Measurements from ENCODE around the gene SERPIND1. TPM values are rescaled to one million over a fixed set of nuclear protein-coding genes. Genes with fewer than 3 reads are reported as not detected.

Gene SERPIND1
- polyA plus RNA-seq, 2 donors: 0.06 to 0.20 TPM

DNA sequence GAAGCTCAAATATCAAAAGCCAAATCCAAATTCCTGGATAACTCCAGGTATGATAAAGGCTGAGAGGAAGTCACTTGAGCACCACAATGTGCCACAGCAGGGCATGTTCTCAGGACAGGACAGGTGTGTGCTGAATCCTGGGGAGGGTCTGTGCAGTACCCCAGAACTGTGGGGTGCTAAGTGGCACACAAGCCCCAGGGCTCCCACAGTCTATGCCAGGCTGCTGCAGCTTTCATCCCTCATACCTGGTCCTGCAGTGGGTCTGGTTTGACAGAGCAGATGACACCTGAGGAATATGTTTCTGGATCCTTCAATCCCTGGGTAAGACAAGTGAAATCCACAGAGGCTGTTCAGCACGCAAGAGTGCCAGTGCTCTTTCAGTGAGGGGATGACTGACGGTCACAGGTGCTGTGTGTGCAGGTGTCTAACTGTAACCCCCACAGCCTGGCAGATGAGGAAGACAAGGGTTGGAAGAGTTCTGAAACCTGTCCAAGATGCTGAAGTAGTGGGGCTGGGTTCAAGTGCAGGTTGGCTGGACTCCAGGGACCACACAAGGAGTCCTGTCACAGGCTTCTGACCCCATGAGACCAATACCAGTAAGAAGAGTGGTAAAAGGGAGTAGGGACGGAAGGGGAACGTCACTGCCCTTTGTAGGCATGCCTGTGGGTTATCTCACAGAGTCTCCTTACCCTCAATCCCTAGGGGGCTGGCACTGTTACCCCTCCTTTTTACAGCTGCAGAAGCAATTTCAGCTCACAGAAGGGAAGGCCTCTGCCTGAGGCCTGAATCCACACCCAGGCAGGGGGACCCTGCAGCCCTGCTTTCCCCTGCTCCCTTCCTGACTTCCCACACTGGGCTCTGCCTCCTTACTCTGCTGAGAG, 14.1 kb downstream of the SERPIND1 start:
- Histone ChIP-seq H3K4me3 (ENCODE audit: low read depth in 1 of 2, low read length in 2 of 2) (no peak overlapping the region), H3K27ac (ENCODE audit: low read depth in 2 of 2, low read length in 1 of 2) (no peak overlapping the region), H3K27me3 (ENCODE audit: control insufficient read depth in 1 of 2, insufficient read depth in 2 of 2, low read length in 2 of 2) (no peaks in the 10 kb centered on the region), H3K4me1 (ENCODE audit: control insufficient read depth in 2 of 2, insufficient read depth in 2 of 2, low read length in 1 of 2) (no peaks in the 10 kb centered on the region), H3K9me3 (ENCODE audit: control insufficient read depth in 2 of 2, insufficient read depth in 1 of 2, low read depth in 1 of 2, low read length in 1 of 2) (no peaks in the 10 kb centered on the region), H3K36me3 (ENCODE audit: control insufficient read depth in 2 of 2, insufficient read depth in 2 of 2, low read length in 1 of 2) (peaks cover 20 to 26% of the 10 kb centered on the region in 2 donors)
- 92 to 96% methylated on average over 4 of the region's 4 CpGs for WGBS, 2 donors

DNA sequence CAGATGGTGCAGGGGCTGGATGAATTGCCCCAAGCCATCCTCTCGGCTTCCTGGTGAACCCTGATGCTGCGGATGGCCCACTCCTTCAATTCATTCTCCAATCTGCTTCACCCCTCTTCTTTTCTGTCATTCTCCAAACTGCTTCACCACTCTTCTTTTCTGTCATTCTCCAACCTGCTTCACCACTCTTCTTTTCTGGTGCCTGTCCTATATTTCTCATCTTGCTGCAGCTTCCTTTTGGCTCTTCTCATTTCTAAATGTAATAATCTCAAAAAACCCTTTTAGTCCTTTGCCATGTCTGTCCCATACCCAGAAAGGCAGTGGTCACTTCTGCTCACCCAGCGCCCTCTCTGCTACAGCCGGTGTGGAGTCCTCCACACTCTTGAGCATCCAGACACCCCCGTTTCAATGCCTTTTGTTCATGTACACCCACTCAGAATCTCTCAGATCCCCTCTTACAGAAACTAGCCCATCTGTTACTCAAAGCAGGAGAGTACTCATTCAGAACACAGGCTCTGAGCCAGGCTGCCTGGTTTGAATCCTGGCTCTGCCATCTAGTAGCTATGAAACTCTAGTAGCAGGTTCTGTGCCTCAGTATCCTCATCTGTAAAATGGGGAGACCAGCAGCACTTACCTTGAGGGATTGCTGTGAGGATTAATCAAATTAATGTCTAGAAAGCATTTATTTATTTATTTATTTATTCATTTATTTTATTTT, 14.9 kb downstream of the SERPIND1 start:
- no peaks in the 10 kb centered on the region for H3K27me3 ChIP-seq (ENCODE audit: control insufficient read depth in 1 of 2, insufficient read depth in 2 of 2, low read length in 2 of 2)
- H3K36me3 ChIP-seq (ENCODE audit: control insufficient read depth in 2 of 2, insufficient read depth in 2 of 2, low read length in 1 of 2): peaks cover 20 to 26% of the 10 kb centered on the region in 2 donors
- WGBS, 2 donors: 95 to 98% methylated on average over 5 of the region's 5 CpGs
- no peaks in the 10 kb centered on the region for H3K4me1 ChIP-seq (ENCODE audit: control insufficient read depth in 2 of 2, insufficient read depth in 2 of 2, low read length in 1 of 2)
- no peak overlapping the region for H3K27ac ChIP-seq (ENCODE audit: low read depth in 2 of 2, low read length in 1 of 2)
- H3K4me3 ChIP-seq (ENCODE audit: low read depth in 1 of 2, low read length in 2 of 2): no peak overlapping the region
- H3K9me3 ChIP-seq (ENCODE audit: control insufficient read depth in 2 of 2, insufficient read depth in 1 of 2, low read depth in 1 of 2, low read length in 1 of 2): no peaks in the 10 kb centered on the region

DNA sequence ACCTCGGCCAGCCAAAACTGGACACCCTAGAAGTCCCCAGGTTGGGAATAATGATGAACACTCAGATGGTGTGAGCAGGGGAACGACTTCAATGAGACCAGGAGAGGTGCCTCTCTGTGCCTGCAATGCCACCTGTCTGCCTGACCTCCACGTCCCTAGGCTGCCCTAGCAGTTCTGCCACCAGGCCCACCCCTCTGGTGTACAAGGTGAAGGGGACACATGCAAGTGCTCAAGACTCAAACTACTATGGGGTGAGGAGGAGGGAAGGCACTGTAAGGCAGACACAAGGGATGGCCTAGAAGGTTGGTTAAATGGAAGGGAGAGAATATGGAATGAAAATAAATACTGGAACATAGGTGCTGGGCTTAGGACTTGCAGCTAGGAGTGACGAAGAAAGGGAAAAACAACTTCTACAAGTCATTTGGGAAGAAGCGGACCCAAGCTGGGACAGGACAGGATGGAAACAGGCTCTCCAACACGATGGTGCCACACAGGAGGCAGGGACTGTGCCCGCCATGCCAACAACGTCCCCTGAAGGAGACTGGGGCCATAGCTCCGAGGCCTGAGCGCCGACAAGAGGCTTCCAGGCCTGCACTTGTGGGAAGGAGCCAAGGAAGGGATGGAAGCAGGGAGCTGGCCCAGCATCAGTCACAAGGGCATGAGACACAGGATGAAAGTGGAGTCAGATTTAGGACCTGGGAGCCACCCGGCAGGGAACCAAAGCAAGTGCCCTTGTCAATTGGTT, 18.5 kb downstream of the SERPIND1 start:
- H3K27me3 ChIP-seq (ENCODE audit: control insufficient read depth in 1 of 2, insufficient read depth in 2 of 2, low read length in 2 of 2): no peaks in the 10 kb centered on the region
- no peaks in the 10 kb centered on the region for H3K9me3 ChIP-seq (ENCODE audit: control insufficient read depth in 2 of 2, insufficient read depth in 1 of 2, low read depth in 1 of 2, low read length in 1 of 2)
- peaks cover 15 to 40% of the 10 kb centered on the region in 2 donors for H3K36me3 ChIP-seq (ENCODE audit: control insufficient read depth in 2 of 2, insufficient read depth in 2 of 2, low read length in 1 of 2)
- H3K4me3 ChIP-seq (ENCODE audit: low read depth in 1 of 2, low read length in 2 of 2): no peak overlapping the region
- H3K27ac ChIP-seq (ENCODE audit: low read depth in 2 of 2, low read length in 1 of 2): no peak overlapping the region
- 96 to 98% methylated on average over 12 of the region's 12 CpGs for WGBS, 2 donors
- no peaks in the 10 kb centered on the region for H3K4me1 ChIP-seq (ENCODE audit: control insufficient read depth in 2 of 2, insufficient read depth in 2 of 2, low read length in 1 of 2)

DNA sequence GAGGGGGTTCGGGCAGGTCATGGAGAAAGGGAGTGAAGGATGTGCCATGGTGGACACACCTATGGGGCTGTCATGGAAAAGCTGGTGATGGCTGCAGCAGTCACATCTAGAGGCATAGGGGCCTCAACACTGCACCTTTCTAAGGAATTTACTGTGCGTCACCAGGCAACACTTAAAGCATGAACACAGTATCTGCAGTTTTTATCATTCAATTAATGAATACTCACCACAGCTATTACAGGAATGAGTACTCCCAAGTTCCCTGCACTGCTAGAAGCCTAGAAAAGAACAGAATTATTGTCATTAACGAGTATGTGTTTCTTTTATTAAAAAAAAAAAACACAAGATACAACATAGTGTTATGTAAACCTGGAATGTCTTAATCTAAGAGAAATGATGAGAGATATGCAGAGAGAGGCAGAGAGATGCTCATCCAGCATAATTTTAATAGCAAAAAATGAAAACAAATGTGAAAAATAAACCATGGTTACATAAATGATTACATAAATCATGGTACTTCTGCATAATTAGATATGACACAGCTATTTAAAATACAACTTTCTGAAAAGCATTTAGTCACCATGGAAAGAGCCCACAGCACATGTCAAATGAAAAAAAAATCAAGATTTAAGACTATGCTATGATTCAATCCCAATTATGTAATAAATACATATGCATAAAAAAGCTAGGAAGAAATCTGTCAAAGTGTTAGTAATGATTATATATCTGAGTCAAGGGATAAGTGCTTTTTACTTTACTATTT, 19.2 kb downstream of the SERPIND1 start:
- 79 to 81% methylated on average over 3 of the region's 3 CpGs for WGBS, 2 donors
- Histone ChIP-seq H3K4me1 (ENCODE audit: control insufficient read depth in 2 of 2, insufficient read depth in 2 of 2, low read length in 1 of 2) (no peaks in the 10 kb centered on the region), H3K36me3 (ENCODE audit: control insufficient read depth in 2 of 2, insufficient read depth in 2 of 2, low read length in 1 of 2) (peaks cover 12 to 39% of the 10 kb centered on the region in 2 donors), H3K4me3 (ENCODE audit: low read depth in 1 of 2, low read length in 2 of 2) (no peak overlapping the region), H3K9me3 (ENCODE audit: control insufficient read depth in 2 of 2, insufficient read depth in 1 of 2, low read depth in 1 of 2, low read length in 1 of 2) (no peaks in the 10 kb centered on the region), H3K27me3 (ENCODE audit: control insufficient read depth in 1 of 2, insufficient read depth in 2 of 2, low read length in 2 of 2) (no peaks in the 10 kb centered on the region), H3K27ac (ENCODE audit: low read depth in 2 of 2, low read length in 1 of 2) (no peak overlapping the region)

DNA sequence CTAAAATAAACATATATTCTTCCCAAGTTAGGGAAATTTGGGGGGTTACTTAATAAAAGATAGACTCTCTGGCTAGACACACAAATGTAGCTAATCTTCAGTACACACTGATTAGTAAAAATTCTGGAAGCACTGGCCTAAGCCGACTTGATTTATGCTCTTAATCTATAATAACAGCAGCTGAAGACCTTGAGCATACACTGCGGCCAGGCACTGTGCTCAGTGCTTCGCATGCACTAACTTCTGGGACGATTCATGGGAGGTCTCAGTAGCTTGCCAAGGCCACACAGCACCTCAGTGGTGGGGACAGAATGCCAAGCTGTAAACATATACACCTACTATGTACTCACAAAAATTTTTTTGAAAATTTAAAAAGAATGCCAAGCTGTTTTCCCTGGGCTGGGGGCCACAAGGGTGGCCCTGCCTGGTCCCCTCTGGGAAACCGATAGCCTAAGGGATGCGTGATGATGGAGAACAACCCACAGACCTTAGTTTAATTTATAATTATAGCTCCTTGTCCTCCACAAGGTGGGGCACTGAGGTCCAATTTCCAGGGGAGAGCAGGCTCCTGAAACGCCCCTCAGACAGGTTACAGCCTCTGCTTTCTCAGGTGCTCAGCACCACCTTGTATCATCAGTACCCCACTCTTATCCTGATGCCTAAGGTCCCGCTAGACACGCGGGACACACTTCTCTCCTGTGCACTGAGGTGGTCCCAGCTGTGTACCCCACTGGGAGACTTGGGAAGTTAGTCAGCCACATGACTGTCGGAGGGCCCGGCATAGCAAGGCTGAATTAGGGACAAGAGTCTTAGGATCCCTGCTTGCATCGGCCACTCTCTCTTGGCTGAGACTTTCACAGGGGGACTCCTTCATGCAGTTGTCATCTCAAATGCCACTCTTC, 20.1 kb downstream of the SERPIND1 start:
- peaks cover 12 to 41% of the 10 kb centered on the region in 2 donors for H3K36me3 ChIP-seq (ENCODE audit: control insufficient read depth in 2 of 2, insufficient read depth in 2 of 2, low read length in 1 of 2)
- H3K27me3 ChIP-seq (ENCODE audit: control insufficient read depth in 1 of 2, insufficient read depth in 2 of 2, low read length in 2 of 2): no peaks in the 10 kb centered on the region
- WGBS, 2 donors: 78 to 80% methylated on average over 13 of the region's 13 CpGs
- H3K4me1 ChIP-seq (ENCODE audit: control insufficient read depth in 2 of 2, insufficient read depth in 2 of 2, low read length in 1 of 2): no peaks in the 10 kb centered on the region
- no peaks in the 10 kb centered on the region for H3K9me3 ChIP-seq (ENCODE audit: control insufficient read depth in 2 of 2, insufficient read depth in 1 of 2, low read depth in 1 of 2, low read length in 1 of 2)
- no peak overlapping the region for H3K4me3 ChIP-seq (ENCODE audit: low read depth in 1 of 2, low read length in 2 of 2)
- H3K27ac ChIP-seq (ENCODE audit: low read depth in 2 of 2, low read length in 1 of 2): no peak overlapping the region

DNA sequence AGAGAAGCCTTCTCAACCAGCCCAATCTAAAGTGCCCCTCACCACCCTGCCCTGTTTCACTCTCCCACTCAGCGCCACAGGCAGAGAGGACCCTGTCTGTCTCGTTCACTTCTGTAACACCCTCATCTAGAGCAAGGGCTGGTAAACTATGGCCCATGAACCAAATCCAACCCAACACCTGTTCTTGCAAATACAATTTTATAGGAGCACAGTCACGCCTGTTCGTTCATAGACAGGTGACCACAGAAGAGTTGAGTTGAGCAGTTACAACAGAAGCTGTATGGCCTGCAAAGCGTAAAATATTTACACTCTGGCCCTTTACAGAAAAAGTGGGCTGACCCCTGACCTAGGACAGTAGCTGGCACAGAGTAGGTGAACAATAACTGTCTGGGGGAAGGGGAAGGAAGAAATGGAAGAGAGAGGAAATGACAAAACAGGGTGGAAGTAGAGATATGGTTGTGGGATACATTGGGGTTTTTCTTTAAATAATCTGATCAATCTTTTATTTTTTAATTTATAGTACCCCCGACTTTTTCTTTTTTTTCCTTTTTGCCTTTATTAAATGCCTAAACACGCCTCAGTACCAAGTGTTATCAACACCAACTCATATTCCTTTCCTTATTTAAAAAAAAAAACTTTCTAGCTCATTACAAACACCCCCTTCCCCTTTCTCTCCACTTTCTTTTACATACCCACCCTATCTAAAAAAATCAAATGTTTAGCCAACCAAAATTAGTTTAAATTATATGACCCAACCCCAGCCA, 20.9 kb downstream of the SERPIND1 start:
- WGBS, 2 donors: 93 to 96% methylated on average over 7 of the region's 7 CpGs
- Histone ChIP-seq H3K4me3 (ENCODE audit: low read depth in 1 of 2, low read length in 2 of 2) (no peak overlapping the region), H3K27me3 (ENCODE audit: control insufficient read depth in 1 of 2, insufficient read depth in 2 of 2, low read length in 2 of 2) (no peaks in the 10 kb centered on the region), H3K27ac (ENCODE audit: low read depth in 2 of 2, low read length in 1 of 2) (no peak overlapping the region), H3K9me3 (ENCODE audit: control insufficient read depth in 2 of 2, insufficient read depth in 1 of 2, low read depth in 1 of 2, low read length in 1 of 2) (no peaks in the 10 kb centered on the region), H3K36me3 (ENCODE audit: control insufficient read depth in 2 of 2, insufficient read depth in 2 of 2, low read length in 1 of 2) (peaks cover 17 to 46% of the 10 kb centered on the region in 2 donors), H3K4me1 (ENCODE audit: control insufficient read depth in 2 of 2, insufficient read depth in 2 of 2, low read length in 1 of 2) (no peaks in the 10 kb centered on the region)

DNA sequence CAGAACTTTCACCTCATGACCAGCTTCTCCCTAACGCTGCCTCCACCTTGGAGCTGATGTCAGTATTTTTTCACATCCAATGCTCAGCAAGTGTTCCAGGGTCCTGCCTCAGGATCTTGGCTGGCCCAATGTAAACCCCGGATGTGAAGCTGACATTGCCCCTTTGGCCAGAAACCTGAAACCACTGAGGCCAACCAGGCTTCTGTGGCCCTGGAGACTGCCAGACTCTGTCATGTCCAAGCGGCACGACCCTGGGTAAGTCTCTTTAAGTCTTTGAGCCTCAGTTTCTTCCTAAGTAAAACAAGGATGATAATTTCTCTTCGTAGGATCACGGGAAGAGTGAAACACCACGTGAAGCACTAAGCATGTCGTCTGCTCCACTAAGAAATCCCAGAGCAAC, 22.8 kb downstream of the SERPIND1 start:
- Histone ChIP-seq H3K27me3 (ENCODE audit: control insufficient read depth in 1 of 2, insufficient read depth in 2 of 2, low read length in 2 of 2) (no peaks in the 10 kb centered on the region), H3K4me1 (ENCODE audit: control insufficient read depth in 2 of 2, insufficient read depth in 2 of 2, low read length in 1 of 2) (no peaks in the 10 kb centered on the region), H3K27ac (ENCODE audit: low read depth in 2 of 2, low read length in 1 of 2) (no peak overlapping the region), H3K9me3 (ENCODE audit: control insufficient read depth in 2 of 2, insufficient read depth in 1 of 2, low read depth in 1 of 2, low read length in 1 of 2) (no peaks in the 10 kb centered on the region), H3K4me3 (ENCODE audit: low read depth in 1 of 2, low read length in 2 of 2) (no peak overlapping the region), H3K36me3 (ENCODE audit: control insufficient read depth in 2 of 2, insufficient read depth in 2 of 2, low read length in 1 of 2) (peaks cover 14 to 45% of the 10 kb centered on the region in 2 donors)
- WGBS, 2 donors: 94 to 98% methylated on average over 8 of the region's 8 CpGs

DNA sequence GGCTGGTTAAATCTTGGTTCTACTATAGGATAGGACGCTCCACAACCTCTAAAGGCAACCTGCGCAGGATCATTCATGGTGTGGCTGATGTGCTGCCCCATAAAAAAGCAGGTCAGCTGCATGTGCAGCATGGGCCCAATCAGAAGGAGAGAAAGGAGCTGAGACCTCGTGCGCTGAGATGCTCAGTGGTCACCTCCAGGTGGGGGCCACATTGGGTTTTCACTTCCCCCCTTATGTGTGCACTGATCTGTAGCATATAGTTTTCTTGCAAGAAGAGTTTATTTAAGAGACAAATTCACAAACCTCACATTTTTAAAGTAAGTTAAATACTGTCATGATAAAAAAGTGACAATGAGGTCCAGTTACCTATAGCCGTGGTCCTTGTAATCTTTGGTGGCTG, 24.3 kb downstream of the SERPIND1 start:
- 94 to 97% methylated on average over 5 of the region's 5 CpGs for WGBS, 2 donors
- Histone ChIP-seq H3K9me3 (ENCODE audit: control insufficient read depth in 2 of 2, insufficient read depth in 1 of 2, low read depth in 1 of 2, low read length in 1 of 2) (no peaks in the 10 kb centered on the region), H3K27ac (ENCODE audit: low read depth in 2 of 2, low read length in 1 of 2) (no peak overlapping the region), H3K4me3 (ENCODE audit: low read depth in 1 of 2, low read length in 2 of 2) (no peak overlapping the region), H3K4me1 (ENCODE audit: control insufficient read depth in 2 of 2, insufficient read depth in 2 of 2, low read length in 1 of 2) (no peaks in the 10 kb centered on the region), H3K27me3 (ENCODE audit: control insufficient read depth in 1 of 2, insufficient read depth in 2 of 2, low read length in 2 of 2) (no peaks in the 10 kb centered on the region), H3K36me3 (ENCODE audit: control insufficient read depth in 2 of 2, insufficient read depth in 2 of 2, low read length in 1 of 2) (peaks cover 16 to 53% of the 10 kb centered on the region in 2 donors)

Data from esophagus (tissue), 2 donors.